HG02885 (cell line): ENCODE measurements around the gene ETHE1.
"Not testable (repeated sequence)": the region's sequence is repeated elsewhere in the genome, so short reads cannot be mapped to it uniquely, and the experiment has no call there.

ENCODE experiments used
- ATAC-seq: cut with Tn5 transposase; IDR thresholded peaks from one replicate; pipeline ENCODE4 v1.9.1; 2021; ENCODE audit warnings: mild to moderate bottlenecking; ENCODE audit not compliant: unreplicated experiment, poor library complexity

The ETHE1 gene

DNA sequence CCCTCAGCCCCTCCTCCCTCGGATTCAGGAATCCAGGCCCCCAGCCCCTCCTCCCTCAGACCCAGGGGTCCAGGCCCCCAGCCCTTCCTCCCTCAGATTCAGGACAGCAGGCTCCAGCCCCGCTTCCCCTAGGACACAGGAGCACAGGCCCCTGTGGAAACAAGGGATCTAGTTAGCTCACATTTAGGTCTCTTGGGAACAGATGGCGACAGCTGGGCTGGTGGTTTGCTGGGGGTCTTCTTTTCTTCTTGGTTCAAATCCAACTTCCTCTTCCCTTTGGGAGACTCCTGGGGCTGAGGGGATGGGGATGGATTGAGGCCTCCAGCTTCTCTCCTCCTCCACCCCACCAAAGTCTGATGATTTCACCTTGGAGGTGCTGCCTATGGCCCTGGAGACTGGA, 25.6 kb upstream of the ETHE1 start:
- no peak for ATAC-seq

- no peak for ATAC-seq
Measured at GRCh38 chr19:43552198-43552450, 25.1 kb upstream of the ETHE1 start.

DNA sequence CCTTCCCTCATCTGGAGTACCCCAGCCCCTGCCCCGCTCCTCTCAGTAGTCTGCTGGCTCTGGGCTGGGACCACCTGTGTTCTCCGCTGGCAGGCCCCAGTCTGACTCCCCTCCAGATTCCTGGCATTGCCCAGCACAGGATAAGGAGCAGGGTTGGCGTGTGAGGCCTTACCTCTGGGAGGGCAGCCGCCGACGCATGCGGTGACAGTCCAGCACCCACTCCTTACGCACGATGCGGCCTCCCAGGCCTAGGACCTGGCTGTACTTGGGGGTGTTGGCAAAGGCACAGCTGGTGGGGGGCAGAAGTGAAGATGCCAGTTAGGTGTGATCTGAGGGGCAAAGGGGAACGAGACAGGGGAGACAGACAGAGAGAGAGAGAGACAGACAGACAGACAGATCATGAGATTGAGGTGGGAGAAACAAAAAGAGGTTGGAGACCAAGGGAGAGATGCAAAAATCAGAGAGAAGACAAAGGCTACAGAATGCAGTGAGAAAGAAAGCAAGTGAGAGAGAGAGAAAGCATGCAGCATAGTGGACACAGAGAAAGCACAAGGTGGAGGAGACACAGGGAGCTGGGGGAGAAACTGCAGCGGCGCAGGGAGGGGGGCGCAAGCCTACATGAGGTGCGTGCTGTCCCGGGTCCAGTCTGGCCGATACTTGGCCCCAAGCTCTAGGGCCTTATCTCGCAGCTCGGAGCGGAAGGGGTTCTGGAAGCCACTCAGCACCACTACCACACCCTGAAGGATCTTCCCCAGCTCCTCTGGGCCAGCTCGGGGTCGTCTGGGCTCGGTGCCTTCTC, 24.6 kb upstream of the ETHE1 start:
- no peak for ATAC-seq

DNA sequence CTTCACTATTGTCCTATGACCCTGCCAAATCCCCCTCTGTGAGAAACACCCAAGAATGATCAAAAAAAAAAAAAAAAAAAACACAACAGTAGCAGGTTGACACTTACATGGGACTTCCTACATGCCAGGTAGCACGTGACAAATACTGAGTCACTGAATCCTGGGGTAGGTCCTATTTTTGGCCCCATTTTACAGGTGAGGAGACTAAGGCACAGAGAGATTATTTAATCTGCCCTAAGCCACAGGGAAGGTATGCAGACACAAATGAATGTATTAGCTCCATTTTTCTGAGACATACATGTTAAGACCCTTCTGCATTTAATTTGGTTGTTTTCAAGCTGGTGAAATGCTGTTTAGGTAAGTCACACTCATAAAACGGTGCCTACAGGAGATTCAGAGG, 21.7 kb upstream of the ETHE1 start:
- ATAC-seq, result no peak

DNA sequence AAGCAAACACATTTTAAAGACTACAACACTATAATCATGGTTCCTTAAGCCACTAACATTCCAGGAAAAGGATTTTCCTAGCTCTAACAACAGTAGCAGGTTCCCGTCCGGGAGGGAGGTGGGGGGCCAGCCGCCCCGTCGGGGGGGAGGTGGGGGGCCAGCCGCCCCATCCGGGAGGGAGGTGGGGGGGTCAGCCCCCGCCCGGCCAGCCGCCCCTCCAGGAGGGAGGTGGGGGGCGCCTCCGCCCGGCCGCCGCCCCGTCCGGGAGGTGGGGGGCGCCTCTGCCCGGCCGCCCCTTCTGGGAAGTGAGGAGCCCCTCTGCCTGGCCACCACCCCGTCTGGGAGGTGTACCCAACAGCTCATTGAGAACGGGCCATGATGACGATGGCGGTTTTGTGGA, 20.9 kb upstream of the ETHE1 start:
- ATAC-seq, result not testable (repeated sequence)

GRCh38 chr19:43546581-43546980, 19.6 kb upstream of the ETHE1 start:
- ATAC-seq, result no peak

GRCh38 chr19:43545981-43546380, 19.0 kb upstream of the ETHE1 start:
- no peak for ATAC-seq

GRCh38 chr19:43545276-43545675, 18.3 kb upstream of the ETHE1 start:
- no peak for ATAC-seq

- ATAC-seq, result no peak
Measured at GRCh38 chr19:43544077-43544476, 17.1 kb upstream of the ETHE1 start.

DNA sequence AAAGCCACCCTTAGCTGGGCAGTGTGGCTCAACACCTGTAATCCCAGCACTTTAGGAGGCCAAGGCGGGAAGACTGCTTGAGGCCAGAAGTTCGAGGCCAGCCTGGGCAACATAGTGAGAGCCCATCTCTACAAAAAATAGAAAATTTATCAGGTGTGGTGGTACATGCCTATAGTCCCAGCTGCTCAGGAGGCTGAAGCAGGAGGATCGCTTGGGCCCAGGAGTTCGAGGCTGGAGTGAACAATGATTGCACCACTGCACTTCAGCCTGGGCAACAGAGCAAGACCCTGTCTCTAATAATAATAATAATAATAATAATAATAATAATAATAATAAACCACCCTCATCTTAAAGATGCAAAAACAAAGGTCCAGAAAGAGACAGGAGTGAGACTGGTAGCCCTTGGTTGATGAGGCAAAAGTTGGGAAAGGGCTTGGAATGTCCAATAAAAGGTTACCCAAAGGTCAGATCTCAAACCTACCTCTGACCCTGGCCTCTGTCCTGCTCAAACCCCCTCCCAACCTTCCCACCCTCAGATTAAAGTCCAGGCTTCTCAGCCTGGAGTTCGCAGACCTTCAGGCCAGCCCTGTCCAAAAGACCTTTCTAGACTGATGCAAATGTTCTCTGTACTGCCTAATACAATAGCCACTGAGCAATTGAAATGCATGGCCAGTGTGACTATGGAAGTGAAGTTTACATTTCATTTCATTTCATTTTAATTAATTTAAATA, 15.1 kb upstream of the ETHE1 start:
- no peak for ATAC-seq

- no peak for ATAC-seq
Measured at GRCh38 chr19:43540381-43540780, 13.4 kb upstream of the ETHE1 start.

- no peak for ATAC-seq
Measured at GRCh38 chr19:43538922-43539321, 11.9 kb upstream of the ETHE1 start.

DNA sequence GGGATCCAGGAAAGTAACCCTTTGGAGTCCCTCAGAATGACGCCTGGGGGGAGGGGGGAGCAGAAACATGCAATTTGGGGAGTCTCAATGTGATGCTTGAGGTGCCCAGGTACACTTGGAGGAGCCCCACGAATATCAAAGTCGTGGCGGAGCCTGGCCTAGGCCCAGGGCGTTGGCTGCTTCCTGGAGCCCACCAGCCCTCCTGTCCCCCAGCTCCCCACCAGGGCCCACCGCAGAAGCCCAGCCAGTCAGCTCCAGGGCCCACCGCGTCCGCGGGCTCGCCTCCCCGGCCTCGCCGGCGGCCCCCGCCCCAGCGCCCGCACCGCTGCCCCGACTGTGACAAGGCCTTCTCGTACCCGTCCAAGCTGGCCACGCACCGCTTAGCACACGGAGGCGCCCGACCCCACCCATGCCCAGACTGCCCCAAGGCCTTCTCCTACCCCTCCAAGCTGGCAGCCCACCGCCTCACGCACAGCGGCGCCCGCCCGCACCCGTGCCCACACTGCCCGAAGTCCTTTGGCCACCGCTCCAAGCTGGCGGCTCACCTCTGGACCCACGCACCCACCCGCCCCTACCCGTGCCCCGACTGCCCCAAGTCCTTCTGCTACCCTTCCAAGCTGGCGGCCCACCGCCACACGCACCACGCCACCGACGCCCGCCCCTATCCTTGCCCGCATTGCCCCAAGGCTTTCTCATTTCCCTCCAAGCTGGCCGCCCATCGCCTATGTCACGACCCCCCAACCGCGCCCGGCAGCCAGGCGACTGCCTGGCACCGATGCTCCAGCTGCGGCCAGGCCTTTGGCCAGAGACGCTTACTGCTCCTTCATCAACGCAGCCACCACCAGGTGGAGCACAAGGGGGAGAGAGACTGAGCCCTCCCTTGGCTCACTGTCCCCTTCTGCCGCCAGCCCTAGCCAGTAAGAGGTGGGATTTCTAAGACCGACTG, 8.1 kb upstream of the ETHE1 start:
- ATAC-seq, result no peak

GRCh38 chr19:43534305-43534815, 7.4 kb upstream of the ETHE1 start:
- no peak for ATAC-seq

GRCh38 chr19:43533546-43534304, 6.7 kb upstream of the ETHE1 start:
- peak; percentile 64 for ATAC-seq

- peak; percentile 70 for ATAC-seq
Measured at GRCh38 chr19:43532962-43533545, 6.1 kb upstream of the ETHE1 start, which contains the start of gene ZNF575. Gene ZNF575 (plus strand): TSS chr19:43533188. CDS start chr19:43534423, 1,235 bp downstream.

DNA sequence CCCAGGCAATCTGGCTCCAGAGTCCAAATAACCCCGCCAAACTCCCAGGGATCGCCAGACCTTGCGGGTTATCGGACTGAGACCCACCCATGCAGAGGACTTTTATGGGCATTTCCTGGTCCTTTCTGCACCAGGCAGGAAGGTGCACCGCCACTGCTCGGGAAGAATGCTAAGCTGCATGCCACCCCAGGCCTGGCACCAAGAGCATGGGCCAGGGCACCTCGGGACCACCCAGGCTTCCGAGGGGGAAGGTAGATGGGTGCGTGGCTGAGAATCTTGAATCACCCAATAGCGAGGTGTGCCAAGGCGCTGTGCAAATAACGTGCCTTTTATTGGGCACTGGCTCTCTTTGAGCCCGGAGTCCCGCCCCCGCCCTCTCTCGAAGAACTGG, 5.6 kb upstream of the ETHE1 start:
- ATAC-seq, result peak; percentile 8

- ATAC-seq, result no peak
Measured at GRCh38 chr19:43527860-43528622, 1.0 kb upstream of the ETHE1 start.
